ENCODE data around the gene TSNAXIP1. TPM values are rescaled to one million over a fixed set of nuclear protein-coding genes. Genes with fewer than 3 reads are reported as not detected.

Gene TSNAXIP1
- total and polyA plus RNA-seq, 9 of the 15 experiments (the other 6 are each of a cell fraction or from before 2014, with no cell fraction given): 0.03 to 0.24 (median 0.11) TPM; not detected in 4

DNA sequence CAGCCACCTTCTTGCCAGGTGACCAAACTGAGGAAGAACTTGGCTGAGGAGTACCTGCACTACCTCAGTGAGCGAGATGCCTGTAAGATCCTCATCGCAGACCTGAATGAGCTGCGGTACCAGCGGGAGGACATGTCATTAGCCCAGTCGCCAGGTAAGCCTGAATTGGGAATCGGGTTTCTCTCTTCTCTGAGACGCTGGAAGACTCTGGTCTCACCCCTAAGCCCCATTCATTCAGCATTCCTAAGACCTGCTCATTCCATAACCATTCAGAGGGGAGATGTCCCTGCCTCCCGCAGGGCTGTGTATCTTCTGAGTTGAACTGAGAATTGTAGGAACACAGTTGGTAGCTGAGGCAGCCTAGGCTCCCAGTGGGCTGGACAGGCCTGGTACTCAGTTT lies 18.4 kb downstream of the TSNAXIP1 start:
- peak overlapping the region in 1 of 2 experiments; percentile 76; a peak in 1 of 4 replicates for H3K9ac ChIP-seq (ENCODE audit: insufficient read depth in 1 of 2, low read depth in 2 of 2, low read length in 2 of 2)
- ATAC-seq: no peak
- H3K9me1 ChIP-seq (ENCODE audit: control insufficient read depth, insufficient read depth, low read length): peaks cover 5% of the 10 kb centered on the region
- no peak for FAIRE-seq
- peaks cover 34% of the 10 kb centered on the region; the same call in 2 of the 3 replicates for H3K36me3 ChIP-seq (ENCODE audit: control insufficient read depth, insufficient read depth, low read length)
- no TSS peak for BruUV-seq (replicated peaks)
- H3K79me2 ChIP-seq (ENCODE audit: control insufficient read depth, insufficient read depth, low read length): no peaks in the 10 kb centered on the region
- in situ Hi-C loops (cut with MboI): no loop called here
- peaks cover 0 to 13% of the 10 kb centered on the region in 2 experiments; a peak in 2 of 5 replicates for H3K4me1 ChIP-seq (replicated peaks in 1 of 2; ENCODE audit: control insufficient read depth in 2 of 2, insufficient read depth in 2 of 2, low read length in 2 of 2)
- no peak for TF ChIP-seq RBM25 (IDR thresholded peaks at IDR 0.05; ENCODE audit: low read depth, low read length, severe bottlenecking)
- TF ChIP-seq MBD2 (IDR thresholded peaks at IDR 0.05; ENCODE audit: borderline replicate concordance, low read depth): no peak
- TF ChIP-seq TOE1 (IDR thresholded peaks at IDR 0.05; ENCODE audit: borderline replicate concordance): no peak
- TF ChIP-seq TOE1 (CRISPR knock-in tag; IDR thresholded peaks at IDR 0.05; ENCODE audit: borderline replicate concordance, low read depth): no peak
- TF ChIP-seq, protein P1, sequence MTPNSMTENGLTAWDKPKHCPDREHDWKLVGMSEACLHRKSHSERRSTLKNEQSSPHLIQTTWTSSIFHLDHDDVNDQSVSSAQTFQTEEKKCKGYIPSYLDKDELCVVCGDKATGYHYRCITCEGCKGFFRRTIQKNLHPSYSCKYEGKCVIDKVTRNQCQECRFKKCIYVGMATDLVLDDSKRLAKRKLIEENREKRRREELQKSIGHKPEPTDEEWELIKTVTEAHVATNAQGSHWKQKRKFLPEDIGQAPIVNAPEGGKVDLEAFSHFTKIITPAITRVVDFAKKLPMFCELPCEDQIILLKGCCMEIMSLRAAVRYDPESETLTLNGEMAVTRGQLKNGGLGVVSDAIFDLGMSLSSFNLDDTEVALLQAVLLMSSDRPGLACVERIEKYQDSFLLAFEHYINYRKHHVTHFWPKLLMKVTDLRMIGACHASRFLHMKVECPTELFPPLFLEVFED (CRISPR knock-in tag; conservative IDR thresholded peaks at IDR 0.05): no peak
- no peak for TF ChIP-seq FOXA3 (CRISPR knock-in tag; conservative IDR thresholded peaks at IDR 0.05 in 1 of 2, IDR thresholded peaks at IDR 0.05 in 1 of 2)
- no peak for TF ChIP-seq ATF7 (IDR thresholded peaks at IDR 0.05)
- TF ChIP-seq CEBPB (tag; IDR thresholded peaks at IDR 0.05): no peak
- no peak for TF ChIP-seq FOS (IDR thresholded peaks at IDR 0.05; ENCODE audit: extremely low read depth, insufficient read length)
- TF ChIP-seq SIX5 (IDR thresholded peaks at IDR 0.05; ENCODE audit: borderline replicate concordance in 1 of 2, insufficient read depth in 1 of 2, low read depth in 1 of 2, low read length in 2 of 2): no peak
- no peak for TF ChIP-seq PURB (CRISPR knock-in tag; IDR thresholded peaks at IDR 0.05; ENCODE audit: low read depth)
- TF ChIP-seq RBM15 (IDR thresholded peaks at IDR 0.05; ENCODE audit: insufficient read depth, low read length): no peak
- TF ChIP-seq NCOR1 (IDR thresholded peaks at IDR 0.05): no peak
- no peak for TF ChIP-seq GABPB2 (CRISPR knock-in tag; conservative IDR thresholded peaks at IDR 0.05)
- no peak for TF ChIP-seq ARNT (IDR thresholded peaks at IDR 0.05)
- TF ChIP-seq, protein P2, sequence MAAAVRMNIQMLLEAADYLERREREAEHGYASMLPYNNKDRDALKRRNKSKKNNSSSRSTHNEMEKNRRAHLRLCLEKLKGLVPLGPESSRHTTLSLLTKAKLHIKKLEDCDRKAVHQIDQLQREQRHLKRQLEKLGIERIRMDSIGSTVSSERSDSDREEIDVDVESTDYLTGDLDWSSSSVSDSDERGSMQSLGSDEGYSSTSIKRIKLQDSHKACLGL (CRISPR knock-in tag; IDR thresholded peaks at IDR 0.05; ENCODE audit: borderline replicate concordance, poor library complexity, severe bottlenecking): no peak
- no peak overlapping the region for H3K4me3 ChIP-seq
- no peak overlapping the region for H3K4me2 ChIP-seq (ENCODE audit: insufficient read depth, low read length)
- intact Hi-C loops (cut with micrococcal nuclease): no loop called here
- H4K20me1 ChIP-seq (replicated peaks; ENCODE audit: control insufficient read depth, insufficient read depth, low read length): no peaks in the 10 kb centered on the region; the same call in 1 of the 2 replicates
- no peak for DNase-seq (ENCODE audit: extremely low read depth in 1 of 4, low spot score in 3 of 4)
- no peak overlapping the region for H3K27ac ChIP-seq (ENCODE audit: extremely low read depth, low read depth, low read length)
- no peaks in the 10 kb centered on the region for H3K27me3 ChIP-seq (ENCODE audit: control insufficient read depth in 2 of 2, insufficient read depth in 2 of 2, low read length in 2 of 2)
- no peaks in the 10 kb centered on the region for H3K9me3 ChIP-seq (replicated peaks; ENCODE audit: control insufficient read depth, insufficient read depth, low read depth, low read length)
- no peak overlapping the region for H2AFZ ChIP-seq (ENCODE audit: low read depth, low read length)
- CTCF ChIA-PET (ENCODE audit: low intra/inter-chr PET ratio): no interaction called here
- WGBS (ENCODE audit: insufficient coverage, low coverage, missing lambda C conversion rate): 44% methylated on average over 8 of the region's 8 CpGs
- POLR2A ChIA-PET: interaction anchor here (0.7 to 3.2 kb wide), 2 partner anchors 9 to 44 kb away, joined by 4 to 19 read pairs; no protein-coding TSS in a partner anchor

All from K562 (cell line).